ENCODE data around the gene RECQL5.
A peak's percentile ranks its signal among the peaks of the same experiment; 100 is the strongest.

RECQL5 gene

GRCh38 chr17:75633486-75634375, 33.2 kb downstream of the RECQL5 start:
- peak; percentile 13 for ATAC-seq

GRCh38 chr17:75632863-75633485, 34.0 kb downstream of the RECQL5 start, which contains the start of gene SMIM5:
Gene SMIM5 (plus strand): TSS chr17:75633434. CDS start chr17:75640202, 6,768 bp downstream.
- ATAC-seq (peak; percentile 81), DNase-seq (peak; percentile 90)

More at GRCh38 chr17:75633486-75634375, 33.2 kb downstream of the RECQL5 start:
- DNase-seq = peak; percentile 59

- ATAC-seq = no peak
- no peak for DNase-seq
Observed at GRCh38 chr17:75632428-75632827, 34.5 kb downstream of the RECQL5 start.

GRCh38 chr17:75631353-75631752, 35.6 kb downstream of the RECQL5 start:
- DNase-seq = no peak
- ATAC-seq = no peak

GRCh38 chr17:75630071-75630917, 36.7 kb downstream of the RECQL5 start:
- ATAC-seq = no peak
- no peak for DNase-seq

GRCh38 chr17:75629157-75629556, 37.8 kb downstream of the RECQL5 start:
- DNase-seq (no peak), ATAC-seq (no peak)

GRCh38 chr17:75628425-75628824, 38.5 kb downstream of the RECQL5 start:
- ATAC-seq = no peak
- DNase-seq = no peak

GRCh38 chr17:75627094-75627493, 39.9 kb downstream of the RECQL5 start:
- no peak for ATAC-seq
- DNase-seq = no peak

- ATAC-seq = no peak
Observed at GRCh38 chr17:75626496-75627038, 40.4 kb downstream of the RECQL5 start.

GRCh38 chr17:75625813-75626486, 41.0 kb downstream of the RECQL5 start:
- DNase-seq = peak; percentile 24

More at GRCh38 chr17:75626496-75627038, 40.4 kb downstream of the RECQL5 start:
- no peak for DNase-seq

GRCh38 chr17:75624714-75625345, 42.1 kb downstream of the RECQL5 start:
- DNase-seq = no peak

More at GRCh38 chr17:75625813-75626486, 41.0 kb downstream of the RECQL5 start:
- ATAC-seq = no peak

GRCh38 chr17:75624021-75624420, 42.9 kb downstream of the RECQL5 start:
- ATAC-seq = no peak
- no peak for DNase-seq

More at GRCh38 chr17:75624714-75625345, 42.1 kb downstream of the RECQL5 start:
- ATAC-seq = no peak

- DNase-seq (no peak), ATAC-seq (no peak)
Observed at GRCh38 chr17:75623386-75623785, 43.6 kb downstream of the RECQL5 start.

- ATAC-seq = no peak
- DNase-seq = no peak
Observed at GRCh38 chr17:75622771-75623273, 44.1 kb downstream of the RECQL5 start.

GRCh38 chr17:75622076-75622475, 44.9 kb downstream of the RECQL5 start:
- ATAC-seq (no peak), DNase-seq (no peak)

- no peak for DNase-seq
- no peak for ATAC-seq
Observed at GRCh38 chr17:75621489-75621888, 45.5 kb downstream of the RECQL5 start.

GRCh38 chr17:75619506-75620431, 47.2 kb downstream of the RECQL5 start:
- DNase-seq = peak; percentile 47
- no peak for ATAC-seq

GRCh38 chr17:75617675-75618074, 49.3 kb downstream of the RECQL5 start:
- ATAC-seq (no peak), DNase-seq (no peak)

- ATAC-seq (no peak), DNase-seq (no peak)
Observed at GRCh38 chr17:75617218-75617617, 49.7 kb downstream of the RECQL5 start.
